ENCODE results near the gene GRIK4. TPM values are rescaled to one million over a fixed set of nuclear protein-coding genes. Genes with fewer than 3 reads are reported as not detected.

Gene GRIK4
- polyA plus RNA-seq, 1 donor = 0.94 TPM

GRCh38 chr11:120505801-120506425 is 5.6 kb upstream of the GRIK4 start:
- Histone ChIP-seq H3K4me1 (ENCODE audit: control insufficient read depth, insufficient read depth, low read length) (no peaks in the 10 kb centered on the region), H3K27ac (ENCODE audit: low read length) (no peak overlapping the region), H3K4me3 (ENCODE audit: low read length) (no peak overlapping the region), H3K27me3 (ENCODE audit: control insufficient read depth, insufficient read depth, low read length) (peaks cover 2% of the 10 kb centered on the region), H3K36me3 (ENCODE audit: control insufficient read depth, insufficient read depth, low read length) (no peaks in the 10 kb centered on the region), H3K9me3 (ENCODE audit: control insufficient read depth, low read depth, low read length) (no peaks in the 10 kb centered on the region)
- DNase-seq = no peak
- WGBS (ENCODE audit: insufficient coverage, low lambda C conversion rate) = 70% methylated on average over 2 of the region's 7 CpGs

- H3K27ac ChIP-seq (ENCODE audit: low read length) = no peak overlapping the region
- no peak for DNase-seq
- H3K4me3 ChIP-seq (ENCODE audit: low read length) = no peak overlapping the region
- H3K27me3 ChIP-seq (ENCODE audit: control insufficient read depth, insufficient read depth, low read length) = peaks cover 14% of the 10 kb centered on the region
- H3K4me1 ChIP-seq (ENCODE audit: control insufficient read depth, insufficient read depth, low read length) = peaks cover 4% of the 10 kb centered on the region
- no peaks in the 10 kb centered on the region for H3K9me3 ChIP-seq (ENCODE audit: control insufficient read depth, low read depth, low read length)
- WGBS (ENCODE audit: insufficient coverage, low lambda C conversion rate) = no CpG with 5 or more reads among the region's 7 CpGs
- no peaks in the 10 kb centered on the region for H3K36me3 ChIP-seq (ENCODE audit: control insufficient read depth, insufficient read depth, low read length)
Measured at GRCh38 chr11:120509346-120510053, 2.0 kb upstream of the GRIK4 start.

GRCh38 chr11:120510406-120511115 is 987 bp upstream of the GRIK4 start:
- no peak for DNase-seq
- Histone ChIP-seq H3K36me3 (ENCODE audit: control insufficient read depth, insufficient read depth, low read length) (no peaks in the 10 kb centered on the region), H3K9me3 (ENCODE audit: control insufficient read depth, low read depth, low read length) (no peaks in the 10 kb centered on the region), H3K27me3 (ENCODE audit: control insufficient read depth, insufficient read depth, low read length) (peaks cover 14% of the 10 kb centered on the region), H3K4me1 (ENCODE audit: control insufficient read depth, insufficient read depth, low read length) (peaks cover 4% of the 10 kb centered on the region), H3K27ac (ENCODE audit: low read length) (no peak overlapping the region), H3K4me3 (ENCODE audit: low read length) (no peak overlapping the region)
- no CpG with 5 or more reads among the region's 20 CpGs for WGBS (ENCODE audit: insufficient coverage, low lambda C conversion rate)

- no CpG with 5 or more reads among the region's 73 CpGs for WGBS (ENCODE audit: insufficient coverage, low lambda C conversion rate)
- peak in 1 of 2 donors; percentile 21 for DNase-seq
- H3K27me3 ChIP-seq (ENCODE audit: control insufficient read depth, insufficient read depth, low read length) = peaks cover 14% of the 10 kb centered on the region
Measured at GRCh38 chr11:120511820-120512738, 531 bp downstream of the GRIK4 start.

DNA sequence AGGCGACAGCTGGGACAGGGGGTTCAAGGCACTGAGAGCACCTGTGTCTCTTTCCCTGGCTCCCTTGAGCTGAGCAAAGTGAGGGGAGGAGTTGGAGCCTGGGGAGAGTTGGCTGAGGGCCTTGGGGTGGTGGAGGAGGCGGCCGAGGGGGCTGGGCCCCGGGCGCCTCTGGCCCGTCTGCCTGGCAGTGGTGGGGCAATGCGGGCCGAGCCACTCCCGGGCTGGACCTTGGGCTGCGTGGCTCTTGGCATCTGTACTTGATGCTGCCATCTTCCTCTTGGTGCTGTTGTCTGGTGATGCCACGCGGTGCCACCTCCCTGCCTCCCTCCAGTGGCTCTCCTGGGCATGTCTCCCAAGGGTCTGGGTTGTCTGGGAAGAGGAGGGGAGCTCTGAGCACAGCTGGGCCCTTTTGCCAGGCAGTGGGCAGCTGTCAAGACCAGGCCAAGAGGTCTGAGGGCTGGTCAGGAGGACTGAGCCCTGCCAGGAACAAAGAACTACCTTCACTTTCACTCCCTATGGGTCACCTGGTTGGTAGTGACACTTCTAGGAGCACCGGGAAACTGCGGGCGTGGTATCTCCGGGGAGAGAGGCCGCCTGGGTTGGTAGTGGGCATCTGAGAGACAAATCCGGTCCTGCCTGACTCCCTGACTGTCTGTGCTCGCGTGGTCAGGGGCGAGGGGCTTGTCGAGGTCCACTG is 1.3 kb downstream of the GRIK4 start:
- no CpG with 5 or more reads among the region's 22 CpGs for WGBS (ENCODE audit: insufficient coverage, low lambda C conversion rate)
- Histone ChIP-seq H3K9me3 (ENCODE audit: control insufficient read depth, low read depth, low read length) (no peaks in the 10 kb centered on the region), H3K4me3 (ENCODE audit: low read length) (no peak overlapping the region), H3K4me1 (ENCODE audit: control insufficient read depth, insufficient read depth, low read length) (peaks cover 9% of the 10 kb centered on the region), H3K27me3 (ENCODE audit: control insufficient read depth, insufficient read depth, low read length) (peaks cover 14% of the 10 kb centered on the region), H3K27ac (ENCODE audit: low read length) (no peak overlapping the region), H3K36me3 (ENCODE audit: control insufficient read depth, insufficient read depth, low read length) (no peaks in the 10 kb centered on the region)
- DNase-seq = no peak

More at GRCh38 chr11:120511820-120512738, 531 bp downstream of the GRIK4 start:
- Histone ChIP-seq H3K27ac (ENCODE audit: low read length) (no peak overlapping the region), H3K36me3 (ENCODE audit: control insufficient read depth, insufficient read depth, low read length) (no peaks in the 10 kb centered on the region), H3K4me1 (ENCODE audit: control insufficient read depth, insufficient read depth, low read length) (peaks cover 9% of the 10 kb centered on the region), H3K9me3 (ENCODE audit: control insufficient read depth, low read depth, low read length) (no peaks in the 10 kb centered on the region), H3K4me3 (ENCODE audit: low read length) (peak overlapping the region; percentile 39)

DNA sequence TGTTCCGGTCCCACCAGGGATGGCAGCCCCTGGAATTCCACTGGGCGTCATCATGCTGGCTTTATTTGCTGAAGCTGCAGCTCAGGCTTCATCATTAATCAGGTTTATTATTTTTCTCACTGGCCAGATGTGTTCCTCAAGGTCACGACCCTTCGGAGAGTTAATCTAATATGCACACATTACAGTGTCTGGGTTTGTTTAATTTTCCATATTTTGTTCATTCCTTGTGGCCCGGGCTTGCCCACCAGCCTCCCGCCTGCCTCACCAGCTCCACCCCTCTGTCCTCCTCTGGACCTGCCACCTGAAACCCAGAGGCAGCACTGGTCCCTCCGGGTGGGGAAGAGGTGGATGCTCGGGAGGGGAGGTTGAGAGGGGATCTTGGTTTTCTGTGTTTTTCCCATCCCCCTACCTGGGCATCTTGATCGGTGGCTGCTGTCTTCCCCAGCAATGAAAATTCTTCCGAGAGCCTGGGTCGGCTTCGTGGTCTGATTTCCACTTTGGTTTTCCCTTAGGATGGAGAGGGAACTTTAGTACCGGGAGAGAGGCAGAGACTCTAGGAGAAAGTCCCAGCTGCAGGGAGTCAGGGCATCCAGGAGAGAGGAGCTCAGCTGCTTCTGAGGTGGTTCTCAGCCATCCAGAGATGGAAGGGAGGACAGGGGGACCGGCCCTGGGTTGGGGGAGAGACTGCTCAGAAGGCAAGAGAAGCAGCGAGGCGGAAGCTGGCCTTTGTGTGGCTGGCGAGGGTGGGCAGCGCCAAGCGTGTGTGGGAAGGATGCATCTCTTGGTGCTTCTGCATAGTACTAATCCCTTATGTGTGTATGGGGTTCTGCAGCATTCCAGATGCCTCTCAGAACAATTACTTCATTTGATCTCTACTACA is 2.1 kb downstream of the GRIK4 start:
- peaks cover 14% of the 10 kb centered on the region for H3K27me3 ChIP-seq (ENCODE audit: control insufficient read depth, insufficient read depth, low read length)

GRCh38 chr11:120514541-120515121 is 3.1 kb downstream of the GRIK4 start:
- peaks cover 14% of the 10 kb centered on the region for H3K27me3 ChIP-seq (ENCODE audit: control insufficient read depth, insufficient read depth, low read length)
- DNase-seq = no peak

More for the DNA sequence above, 2.1 kb downstream of the GRIK4 start:
- Histone ChIP-seq H3K9me3 (ENCODE audit: control insufficient read depth, low read depth, low read length) (no peaks in the 10 kb centered on the region), H3K27ac (ENCODE audit: low read length) (no peak overlapping the region), H3K4me3 (ENCODE audit: low read length) (no peak overlapping the region), H3K36me3 (ENCODE audit: control insufficient read depth, insufficient read depth, low read length) (no peaks in the 10 kb centered on the region), H3K4me1 (ENCODE audit: control insufficient read depth, insufficient read depth, low read length) (peaks cover 9% of the 10 kb centered on the region)
- WGBS (ENCODE audit: insufficient coverage, low lambda C conversion rate) = 71% methylated on average over 2 of the region's 19 CpGs
- no peak for DNase-seq

GRCh38 chr11:120515186-120515723 is 3.7 kb downstream of the GRIK4 start:
- no peaks in the 10 kb centered on the region for H3K36me3 ChIP-seq (ENCODE audit: control insufficient read depth, insufficient read depth, low read length)
- no CpG with 5 or more reads among the region's 7 CpGs for WGBS (ENCODE audit: insufficient coverage, low lambda C conversion rate)
- no peak for DNase-seq

More at GRCh38 chr11:120514541-120515121, 3.1 kb downstream of the GRIK4 start:
- no peaks in the 10 kb centered on the region for H3K9me3 ChIP-seq (ENCODE audit: control insufficient read depth, low read depth, low read length)
- 100% methylated on average over 2 of the region's 14 CpGs for WGBS (ENCODE audit: insufficient coverage, low lambda C conversion rate)
- H3K27ac ChIP-seq (ENCODE audit: low read length) = no peak overlapping the region
- peaks cover 9% of the 10 kb centered on the region for H3K4me1 ChIP-seq (ENCODE audit: control insufficient read depth, insufficient read depth, low read length)
- H3K36me3 ChIP-seq (ENCODE audit: control insufficient read depth, insufficient read depth, low read length) = no peaks in the 10 kb centered on the region
- no peak overlapping the region for H3K4me3 ChIP-seq (ENCODE audit: low read length)

More at GRCh38 chr11:120515186-120515723, 3.7 kb downstream of the GRIK4 start:
- Histone ChIP-seq H3K4me3 (ENCODE audit: low read length) (no peak overlapping the region), H3K4me1 (ENCODE audit: control insufficient read depth, insufficient read depth, low read length) (peaks cover 9% of the 10 kb centered on the region), H3K27ac (ENCODE audit: low read length) (no peak overlapping the region), H3K9me3 (ENCODE audit: control insufficient read depth, low read depth, low read length) (no peaks in the 10 kb centered on the region), H3K27me3 (ENCODE audit: control insufficient read depth, insufficient read depth, low read length) (peaks cover 13% of the 10 kb centered on the region)
